Tracheal epithelial cell (primary cell): ENCODE data around the gene NYNRIN. TPM values are rescaled to one million over a fixed set of nuclear protein-coding genes. Genes with fewer than 3 reads are reported as not detected.

Experiments
- total RNA-seq: library from RNA; depleted of rRNA; stranded (reverse); fragments of >200 nt; gene quantifications from 2 replicates; pipeline ENCODE4 v1.2.1, GENCODE V29; 2014

NYNRIN gene
- total RNA-seq, result 7.0 and 8.4 TPM in 2 replicates

DNA sequence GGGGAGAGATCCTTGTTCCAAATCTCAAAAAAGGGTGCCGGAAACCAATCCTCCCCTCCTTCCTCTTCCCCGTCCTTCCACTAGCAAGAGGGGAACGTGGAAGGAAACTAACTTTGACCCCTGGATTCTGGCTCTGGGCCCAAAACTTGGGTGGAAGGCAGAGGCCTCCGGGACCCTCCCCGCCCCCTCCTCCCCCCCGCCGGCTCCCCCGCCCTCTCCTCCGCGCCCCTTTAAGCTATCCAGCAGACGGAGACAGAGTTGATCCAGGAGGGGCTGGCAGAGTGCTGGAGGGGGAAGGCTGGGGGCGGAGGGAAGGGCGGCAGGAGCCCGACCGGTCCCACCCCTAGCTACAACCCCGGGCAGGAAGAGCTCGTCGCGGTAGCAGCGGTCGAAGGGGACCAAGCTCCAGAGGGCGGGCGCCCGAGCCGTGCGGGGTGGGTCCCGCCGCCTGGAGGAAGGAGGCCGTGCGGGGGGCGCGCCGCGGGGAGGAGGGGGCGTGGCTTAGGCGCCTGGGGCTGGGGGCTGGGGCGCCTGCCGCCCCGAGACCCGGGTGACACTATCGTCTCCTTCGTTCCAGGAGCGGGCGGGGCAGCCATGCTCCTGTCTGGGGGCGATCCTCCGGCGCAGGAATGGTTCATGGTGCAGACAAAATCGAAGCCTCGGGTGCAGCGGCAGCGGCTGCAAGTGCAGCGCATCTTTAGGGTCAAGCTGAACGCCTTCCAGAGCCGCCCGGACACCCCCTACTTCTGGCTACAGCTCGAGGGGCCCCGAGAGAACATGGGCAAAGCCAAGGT lies at the start of gene NYNRIN:
TSS of gene NYNRIN (plus strand) at position 351 of the 794 bp plus-strand sequence. CDS start at position 595, 244 bp downstream.

DNA sequence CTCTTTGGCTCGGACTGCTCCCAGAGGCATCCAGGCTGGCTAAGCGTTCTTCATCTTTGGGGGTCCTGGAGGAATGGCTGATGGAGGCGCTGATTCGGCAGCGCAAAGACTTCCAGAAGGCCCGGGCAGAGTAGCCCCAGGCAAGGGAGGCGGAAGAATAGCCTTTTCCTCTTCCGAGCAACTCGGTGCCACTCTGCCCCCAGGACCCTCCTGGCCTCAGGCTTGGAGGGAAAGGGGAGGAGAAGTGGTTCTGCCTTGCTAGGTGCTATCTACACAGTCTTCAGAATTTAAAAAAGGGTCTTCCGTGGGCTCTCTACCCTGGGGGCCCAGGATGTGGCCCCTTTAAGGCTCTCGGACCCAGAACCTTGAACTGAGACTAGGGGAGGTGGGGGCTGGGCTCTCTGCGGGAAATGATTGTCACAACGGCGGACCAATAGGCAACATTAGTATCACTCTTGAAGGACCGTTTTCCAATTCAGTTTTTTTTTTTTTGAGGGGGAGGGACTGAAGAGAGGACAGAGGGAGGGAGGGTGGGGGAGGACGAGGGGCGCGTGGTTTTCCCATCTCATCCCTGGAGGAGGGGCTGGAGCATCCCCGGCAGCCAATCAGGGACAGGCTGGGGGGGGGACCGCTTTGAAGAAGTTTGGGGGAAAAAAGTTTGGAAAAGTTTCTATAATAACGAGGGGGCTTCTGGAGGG lies 31.1 kb upstream of the NYNRIN start, which contains the start of gene NFATC4:
TSS of gene NFATC4 (plus strand) at position 671 of the 698 bp plus-strand sequence. CDS start 157 bp downstream, outside the sequence.

DNA sequence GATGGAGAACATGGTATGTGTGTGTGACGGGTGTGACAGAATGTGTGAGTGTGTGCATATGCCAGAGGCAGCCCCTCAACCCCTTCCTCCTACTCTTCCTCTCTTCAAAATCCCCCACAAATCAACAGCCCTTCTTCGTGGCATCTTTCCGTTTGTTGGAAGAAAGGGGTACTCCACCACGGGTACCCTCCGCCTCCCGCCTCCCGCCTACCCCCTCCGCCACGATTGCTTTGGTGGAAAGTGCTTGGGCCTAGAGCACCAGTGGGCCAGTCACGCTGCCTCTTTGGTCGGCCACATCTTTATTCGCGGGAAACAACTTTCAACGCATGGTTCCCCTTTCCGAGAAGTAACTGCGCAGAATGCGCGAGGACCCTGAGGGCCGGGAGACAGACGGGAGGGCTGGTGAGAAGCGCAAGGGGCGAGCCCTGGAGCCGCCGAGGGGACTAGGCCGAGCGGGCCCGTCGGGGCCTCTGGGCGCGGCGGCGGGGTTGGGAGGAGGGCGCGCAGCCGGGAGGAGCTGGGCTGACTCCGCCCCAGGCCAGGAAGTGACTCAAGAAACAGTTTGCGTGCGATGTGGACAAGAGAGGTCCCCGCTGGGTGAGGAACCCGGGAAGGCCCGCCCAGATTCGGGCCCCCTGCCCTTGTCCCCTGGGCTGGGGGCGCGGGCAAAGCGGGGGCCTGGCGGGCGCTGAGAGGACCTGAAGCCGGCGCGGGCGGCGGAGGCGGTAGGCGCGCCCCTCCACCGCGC lies 30.8 kb downstream of the NYNRIN start, which contains the start of the genes CBLN3 and KHNYN:
TSS of gene CBLN3 (minus strand) at position 274 of the 748 bp plus-strand sequence. CDS start 614 bp downstream, outside the sequence.
TSS of gene KHNYN (plus strand) at position 560 of the 748 bp plus-strand sequence. CDS start 777 bp downstream, outside the sequence.

DNA sequence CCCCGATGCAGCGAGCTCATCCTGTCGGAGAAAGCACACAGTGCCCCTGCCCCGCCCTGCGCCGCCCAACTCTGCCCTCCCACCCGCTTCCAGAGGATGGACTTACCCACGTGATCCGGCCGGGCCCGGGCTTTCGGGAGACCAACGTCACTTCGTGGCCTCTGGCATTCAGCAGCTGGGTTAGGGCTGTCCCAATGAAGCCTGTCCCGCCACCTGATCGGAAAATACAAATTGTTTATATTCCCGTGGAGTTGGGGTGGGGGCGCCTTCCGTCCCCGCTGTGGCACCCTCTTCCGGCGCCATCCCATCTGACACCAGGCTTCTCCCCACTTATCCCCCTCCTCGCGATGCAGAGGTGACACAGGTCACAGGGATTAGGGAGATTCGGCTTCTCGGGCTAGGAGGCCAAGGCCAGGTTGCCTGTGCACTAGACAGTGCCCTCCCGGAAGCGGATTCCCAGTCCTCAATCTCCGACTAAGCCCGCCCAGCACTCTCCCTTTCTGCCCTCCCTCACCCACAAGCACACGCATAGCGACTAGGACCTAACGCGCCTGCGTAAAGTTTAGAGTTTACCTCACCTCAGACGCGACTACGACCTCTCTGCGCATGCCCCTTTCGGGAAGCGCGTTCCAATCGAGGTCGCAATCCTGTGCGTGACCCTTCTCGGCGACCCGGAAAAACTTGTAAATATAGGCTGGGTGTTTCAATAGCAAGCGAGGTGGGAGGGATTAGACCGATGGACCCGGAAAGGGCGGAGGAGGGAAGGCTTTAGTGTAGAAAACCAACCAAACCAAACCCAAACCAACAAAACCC lies 43.6 kb downstream of the NYNRIN start, which contains the start of gene SDR39U1:
TSS of gene SDR39U1 (minus strand) at position 537 of the 813 bp plus-strand sequence. CDS start at position 530, 7 bp downstream.

Other genes with a start within 250 kb of the NYNRIN start
- gene IRF9, start 237.7 kb upstream of the NYNRIN start, total RNA-seq, result 16.8 and 62.9 TPM in 2 replicates
- gene REC8, start 226.9 kb upstream of the NYNRIN start, total RNA-seq, result 1.7 and 6.0 TPM in 2 replicates
- 45.6 and 64.3 TPM in 2 replicates for gene IPO4, start 210.2 kb upstream of the NYNRIN start, total RNA-seq
- 63.9 and 79.9 TPM in 2 replicates for gene TM9SF1, start 203.6 kb upstream of the NYNRIN start, total RNA-seq
- not detected in 2 replicates for gene TSSK4, start 193.3 kb upstream of the NYNRIN start, total RNA-seq
- 32.8 and 40.7 TPM in 2 replicates for gene CHMP4A, start 185.5 kb upstream of the NYNRIN start, total RNA-seq
- gene MDP1, start 182.9 kb upstream of the NYNRIN start, total RNA-seq, result 10.8 and 14.7 TPM in 2 replicates
- 91.6 and 113 TPM in 2 replicates for gene NEDD8, start 166.6 kb upstream of the NYNRIN start, total RNA-seq
- gene GMPR2, start 166.1 kb upstream of the NYNRIN start, total RNA-seq, result 95.1 and 97.1 TPM in 2 replicates
- gene TINF2, start 156.4 kb upstream of the NYNRIN start, total RNA-seq, result 53.1 and 287 TPM in 2 replicates
- gene TGM1, start 135.8 kb upstream of the NYNRIN start, total RNA-seq, result 69.1 and 167 TPM in 2 replicates
- gene RABGGTA, start 127.4 kb upstream of the NYNRIN start, total RNA-seq, result 53.9 and 65.1 TPM in 2 replicates
- 23.0 and 29.4 TPM in 2 replicates for gene DHRS1, start 99.2 kb upstream of the NYNRIN start, total RNA-seq
- 26.6 and 41.4 TPM in 2 replicates for gene NOP9, start 99.2 kb upstream of the NYNRIN start, total RNA-seq
- gene CIDEB, start 91.0 kb upstream of the NYNRIN start, total RNA-seq, result 1.4 and 6.0 TPM in 2 replicates
- 30.3 and 32.5 TPM in 2 replicates for gene LTB4R2, start 88.9 kb upstream of the NYNRIN start, total RNA-seq
- gene LTB4R, start 87.5 kb upstream of the NYNRIN start, total RNA-seq, result 13.5 and 13.6 TPM in 2 replicates
- 1.7 TPM in 1 of 2 replicates, not detected in the other for gene ADCY4, start 63.9 kb upstream of the NYNRIN start, total RNA-seq
- 2.1 and 5.1 TPM in 2 replicates for gene RIPK3, start 59.0 kb upstream of the NYNRIN start, total RNA-seq
- 10.6 and 17.3 TPM in 2 replicates for gene NFATC4, start 30.8 kb upstream of the NYNRIN start, total RNA-seq
- gene CBLN3, start 30.7 kb downstream of the NYNRIN start, total RNA-seq, result 0.64 and 0.96 TPM in 2 replicates
- 95.7 and 155 TPM in 2 replicates for gene KHNYN, start 31.0 kb downstream of the NYNRIN start, total RNA-seq
- 4.5 and 5.1 TPM in 2 replicates for gene SDR39U1, start 43.8 kb downstream of the NYNRIN start, total RNA-seq
- gene CMA1, start 109.3 kb downstream of the NYNRIN start, total RNA-seq, result not detected in 2 replicates
- not detected in 2 replicates for gene CTSG, start 177.2 kb downstream of the NYNRIN start, total RNA-seq
- gene GZMH, start 210.7 kb downstream of the NYNRIN start, total RNA-seq, result not detected in 2 replicates
- gene GZMB, start 235.2 kb downstream of the NYNRIN start, total RNA-seq, result 0.21 TPM in 1 of 2 replicates, not detected in the other